ENCODE data around the gene GMEB2. TPM values are rescaled to one million over a fixed set of nuclear protein-coding genes. Genes with fewer than 3 reads are reported as not detected.
"Not testable (repeated sequence)": the region's sequence is repeated elsewhere in the genome, so short reads cannot be mapped to it uniquely, and the experiment has no call there.

Gene GMEB2
- total RNA-seq, 1 experiment from 2014 or later: 8.4 TPM

GRCh38 chr20:63618291-63618980 lies 8.5 kb downstream of the GMEB2 start:
- DNase-seq: no peak
- Histone ChIP-seq H3K79me2 (ENCODE audit: low read length) (peaks cover 63% of the 10 kb centered on the region), H3K36me3 (ENCODE audit: insufficient read depth, low read length) (no peaks in the 10 kb centered on the region)

GRCh38 chr20:63617876-63618265 lies 9.0 kb downstream of the GMEB2 start:
- Histone ChIP-seq H3K9ac (ENCODE audit: low read length) (no peak overlapping the region), H3K4me3 (ENCODE audit: low read length) (no peak overlapping the region), H3K27me3 (ENCODE audit: low read length) (no peaks in the 10 kb centered on the region), H3K4me2 (ENCODE audit: low read depth, low read length, poor library complexity, severe bottlenecking) (no peak overlapping the region), H3K36me3 (ENCODE audit: insufficient read depth, low read length) (no peaks in the 10 kb centered on the region), H3K4me1 (ENCODE audit: low read length) (no peaks in the 10 kb centered on the region), H4K20me1 (ENCODE audit: insufficient read depth, low read depth, low read length) (0 out of 2 replicates have a peak, but pooled peaks cover 3% of the 10 kb centered on the region), H2AFZ (ENCODE audit: low read length) (no peak overlapping the region), H3K79me2 (ENCODE audit: low read length) (peaks cover 61% of the 10 kb centered on the region), H3K27ac (ENCODE audit: low read length) (no peak overlapping the region), H3K9me3 (ENCODE audit: low read length) (no peaks in the 10 kb centered on the region), H3K9me2 (replicated peaks; ENCODE audit: insufficient read depth, low read length) (no peaks in the 10 kb centered on the region)
- DNase-seq: no peak

More at GRCh38 chr20:63618291-63618980, 8.5 kb downstream of the GMEB2 start:
- Histone ChIP-seq H3K4me3 (ENCODE audit: low read length) (no peak overlapping the region), H3K4me2 (ENCODE audit: low read depth, low read length, poor library complexity, severe bottlenecking) (no peak overlapping the region), H3K27ac (ENCODE audit: low read length) (no peak overlapping the region), H3K9me3 (ENCODE audit: low read length) (no peaks in the 10 kb centered on the region), H3K9ac (ENCODE audit: low read length) (no peak overlapping the region), H2AFZ (ENCODE audit: low read length) (no peak overlapping the region), H3K4me1 (ENCODE audit: low read length) (no peaks in the 10 kb centered on the region), H3K9me2 (replicated peaks; ENCODE audit: insufficient read depth, low read length) (no peaks in the 10 kb centered on the region), H4K20me1 (ENCODE audit: insufficient read depth, low read depth, low read length) (0 out of 2 replicates have a peak, but pooled peaks cover 3% of the 10 kb centered on the region), H3K27me3 (ENCODE audit: low read length) (no peaks in the 10 kb centered on the region)

DNA sequence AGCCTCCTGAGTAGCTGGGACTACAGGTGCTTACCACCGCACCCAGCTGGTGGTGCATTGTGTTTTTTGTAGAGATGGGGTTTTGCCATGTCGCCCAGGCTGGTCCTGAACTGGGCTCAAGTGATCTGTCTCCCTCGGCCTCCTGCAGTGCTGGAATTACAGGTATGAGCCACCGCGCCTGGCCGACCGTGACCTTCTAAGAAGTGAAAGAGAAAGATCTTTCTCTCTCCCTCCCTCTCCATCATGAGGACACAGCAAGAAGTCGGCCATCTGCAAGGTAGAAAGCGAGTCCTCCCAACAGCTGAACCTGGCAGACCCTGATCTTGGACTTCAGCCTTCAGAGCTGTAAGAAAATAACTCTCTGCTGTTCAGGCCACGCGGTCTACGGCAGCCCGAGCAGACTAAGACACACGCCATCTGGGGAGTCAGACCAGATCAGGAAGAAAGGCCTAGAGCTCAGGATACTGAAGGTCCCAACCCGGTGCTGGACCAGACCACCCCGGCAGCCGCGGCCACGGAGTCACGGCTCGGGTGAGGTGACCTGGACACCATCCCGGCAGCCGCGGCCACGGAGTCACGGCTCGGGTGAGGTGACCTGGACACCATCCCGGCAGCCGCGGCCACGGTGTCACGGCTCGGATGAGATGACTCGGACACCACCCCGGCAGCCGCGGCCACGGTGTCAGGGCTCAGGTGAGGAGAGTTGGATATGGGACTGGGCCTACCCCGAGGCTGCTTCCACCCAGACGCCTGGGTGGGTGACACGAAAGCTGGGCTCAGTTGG lies 9.6 kb downstream of the GMEB2 start:
- peaks cover 60% of the 10 kb centered on the region for H3K79me2 ChIP-seq (ENCODE audit: low read length)
- H3K9ac ChIP-seq (ENCODE audit: low read length): no peak overlapping the region
- H3K9me2 ChIP-seq (replicated peaks; ENCODE audit: insufficient read depth, low read length): no peaks in the 10 kb centered on the region
- H3K27me3 ChIP-seq (ENCODE audit: low read length): no peaks in the 10 kb centered on the region
- H3K36me3 ChIP-seq (ENCODE audit: insufficient read depth, low read length): peaks cover 4% of the 10 kb centered on the region; the same call in 1 of the 2 replicates
- H3K4me1 ChIP-seq (ENCODE audit: low read length): no peaks in the 10 kb centered on the region
- no peak overlapping the region for H3K4me2 ChIP-seq (ENCODE audit: low read depth, low read length, poor library complexity, severe bottlenecking)
- H3K4me3 ChIP-seq (ENCODE audit: low read length): no peak overlapping the region
- H3K9me3 ChIP-seq (ENCODE audit: low read length): no peaks in the 10 kb centered on the region
- H2AFZ ChIP-seq (ENCODE audit: low read length): no peak overlapping the region
- H3K27ac ChIP-seq (ENCODE audit: low read length): no peak overlapping the region
- 0 out of 2 replicates have a peak, but pooled peaks cover 3% of the 10 kb centered on the region for H4K20me1 ChIP-seq (ENCODE audit: insufficient read depth, low read depth, low read length)
- no peak for DNase-seq

DNA sequence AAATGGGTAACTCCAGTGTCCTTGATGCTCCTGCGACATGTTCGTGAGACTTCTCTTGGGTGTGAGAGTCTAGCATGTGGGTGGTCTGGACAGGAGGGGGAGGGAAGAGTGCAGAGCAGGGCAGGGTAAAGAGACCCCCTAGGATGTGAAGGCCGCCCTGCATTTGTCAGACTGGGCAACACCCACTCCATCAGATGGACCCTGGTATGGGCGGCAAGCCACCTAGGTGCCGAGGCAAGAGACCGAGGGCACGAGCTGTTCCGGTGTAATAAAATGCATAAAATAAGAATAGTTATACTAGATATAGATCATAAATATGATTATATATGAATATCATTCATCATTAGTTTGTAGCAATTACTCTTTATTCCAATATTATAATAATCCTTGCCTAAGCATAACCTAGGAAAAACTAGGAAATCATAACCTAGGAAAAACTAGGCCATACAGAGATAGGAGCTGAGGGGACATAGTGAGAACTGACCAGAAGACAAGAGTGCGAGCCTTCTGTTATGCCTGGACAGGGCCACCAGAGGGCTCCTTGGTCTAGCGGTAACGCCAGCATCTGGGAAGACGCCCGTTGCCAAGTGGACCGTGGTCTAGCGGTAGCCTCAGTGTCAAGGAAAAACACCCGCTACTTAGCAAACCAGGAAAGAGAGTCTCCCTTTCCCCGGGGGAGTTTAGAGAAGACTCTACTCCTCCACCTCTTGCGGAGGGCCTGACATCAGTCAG lies 12.9 kb downstream of the GMEB2 start:
- H3K36me3 ChIP-seq (ENCODE audit: insufficient read depth, low read length); H3K4me1 ChIP-seq (ENCODE audit: low read length); H3K9me2 ChIP-seq (replicated peaks; ENCODE audit: insufficient read depth, low read length); H3K9ac ChIP-seq (ENCODE audit: low read length); H3K9me3 ChIP-seq (ENCODE audit: low read length); H3K4me2 ChIP-seq (ENCODE audit: low read depth, low read length, poor library complexity, severe bottlenecking); H3K4me3 ChIP-seq (ENCODE audit: low read length); H4K20me1 ChIP-seq (ENCODE audit: insufficient read depth, low read depth, low read length); H3K27ac ChIP-seq (ENCODE audit: low read length); H3K27me3 ChIP-seq (ENCODE audit: low read length); H2AFZ ChIP-seq (ENCODE audit: low read length); DNase-seq: not testable (repeated sequence)
- peaks cover 39% of the 10 kb centered on the region for H3K79me2 ChIP-seq (ENCODE audit: low read length)

- H3K9ac ChIP-seq (ENCODE audit: low read length): no peak overlapping the region
- no peak for DNase-seq
- no peaks in the 10 kb centered on the region for H3K9me2 ChIP-seq (replicated peaks; ENCODE audit: insufficient read depth, low read length)
- no peaks in the 10 kb centered on the region for H3K4me1 ChIP-seq (ENCODE audit: low read length)
- peaks cover 10% of the 10 kb centered on the region for H3K36me3 ChIP-seq (ENCODE audit: insufficient read depth, low read length)
- no peak overlapping the region for H2AFZ ChIP-seq (ENCODE audit: low read length)
- peaks cover 4% of the 10 kb centered on the region; the same call in 1 of the 2 replicates for H3K9me3 ChIP-seq (ENCODE audit: low read length)
- no peak overlapping the region for H3K27ac ChIP-seq (ENCODE audit: low read length)
- H3K4me2 ChIP-seq (ENCODE audit: low read depth, low read length, poor library complexity, severe bottlenecking): no peak overlapping the region
- H3K79me2 ChIP-seq (ENCODE audit: low read length): peaks cover 30% of the 10 kb centered on the region; the same call in 1 of the 2 replicates
- H4K20me1 ChIP-seq (ENCODE audit: insufficient read depth, low read depth, low read length): no peaks in the 10 kb centered on the region
- H3K4me3 ChIP-seq (ENCODE audit: low read length): no peak overlapping the region
- no peaks in the 10 kb centered on the region for H3K27me3 ChIP-seq (ENCODE audit: low read length)
Observed at GRCh38 chr20:63612276-63612931, 14.5 kb downstream of the GMEB2 start.

DNA sequence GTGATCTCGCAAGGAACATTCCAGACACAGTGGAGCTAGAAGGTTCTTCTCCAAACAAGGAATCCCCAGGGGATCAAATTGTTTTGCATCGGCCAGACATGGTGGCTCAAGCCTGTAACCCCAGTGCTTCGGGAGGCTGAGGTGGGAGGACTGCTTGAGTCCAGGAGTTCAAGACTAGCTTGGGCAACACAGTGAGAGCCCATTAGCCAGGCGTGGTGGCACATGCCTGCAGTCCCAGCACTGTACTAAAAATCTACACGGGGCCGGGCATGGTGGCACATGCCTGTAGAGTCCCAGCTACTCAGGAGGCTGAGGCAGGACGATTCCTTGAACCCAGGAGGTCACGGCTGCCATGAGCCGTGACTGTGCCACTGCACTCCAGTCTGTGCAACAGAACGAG lies 15.3 kb downstream of the GMEB2 start:
- Histone ChIP-seq H3K4me1 (ENCODE audit: low read length) (no peaks in the 10 kb centered on the region), H4K20me1 (ENCODE audit: insufficient read depth, low read depth, low read length) (no peaks in the 10 kb centered on the region), H3K9ac (ENCODE audit: low read length) (no peak overlapping the region), H3K27me3 (ENCODE audit: low read length) (no peaks in the 10 kb centered on the region), H3K4me3 (ENCODE audit: low read length) (no peak overlapping the region), H3K27ac (ENCODE audit: low read length) (no peak overlapping the region), H3K79me2 (ENCODE audit: low read length) (peaks cover 35% of the 10 kb centered on the region), H3K9me2 (replicated peaks; ENCODE audit: insufficient read depth, low read length) (no peaks in the 10 kb centered on the region), H3K9me3 (ENCODE audit: low read length) (peaks cover 4% of the 10 kb centered on the region; the same call in 1 of the 2 replicates), H3K36me3 (ENCODE audit: insufficient read depth, low read length) (peaks cover 10% of the 10 kb centered on the region), H3K4me2 (ENCODE audit: low read depth, low read length, poor library complexity, severe bottlenecking) (no peak overlapping the region), H2AFZ (ENCODE audit: low read length) (no peak overlapping the region)
- DNase-seq: no peak

DNA sequence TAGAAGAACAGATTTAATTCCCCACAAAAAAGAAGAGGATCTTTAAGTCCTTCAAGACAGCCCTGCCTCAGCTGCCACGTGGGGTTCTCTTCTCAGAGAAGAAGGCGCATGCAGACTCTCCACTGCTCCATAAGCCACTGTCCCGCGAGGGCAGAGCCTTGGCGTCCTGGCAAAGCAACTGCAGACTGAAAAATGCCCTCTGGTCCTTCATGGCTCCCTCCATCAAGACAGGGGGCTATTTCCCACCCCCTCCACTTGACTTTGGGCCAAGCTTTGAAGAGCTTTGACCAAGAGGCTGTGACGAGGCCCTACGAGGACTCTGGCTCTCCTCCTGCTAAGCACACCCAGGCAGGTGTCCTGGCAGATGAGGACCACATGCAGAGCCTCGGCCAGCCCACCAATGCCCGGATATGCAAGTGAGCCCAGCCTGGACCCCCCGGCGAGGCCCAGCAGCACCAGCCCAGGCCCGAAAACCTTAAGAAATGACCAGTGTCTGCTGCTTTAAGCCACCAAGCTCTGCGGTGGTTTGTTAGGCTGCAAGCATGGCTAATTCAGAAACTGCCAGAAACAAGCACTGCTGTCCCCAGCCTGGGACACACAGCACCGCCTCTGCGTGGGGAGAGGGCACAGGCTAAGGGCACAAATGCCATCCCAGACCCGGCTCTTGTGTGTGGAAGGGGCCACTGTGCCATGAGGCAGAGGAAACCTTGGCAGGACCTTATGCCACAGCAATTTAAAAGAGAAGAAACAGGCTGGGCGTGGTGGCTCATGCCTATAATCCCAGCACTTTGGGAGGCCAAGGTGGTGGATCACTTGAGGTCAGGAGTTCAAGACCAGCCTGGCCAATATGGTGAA lies 16.1 kb downstream of the GMEB2 start:
- peaks cover 40% of the 10 kb centered on the region for H3K79me2 ChIP-seq (ENCODE audit: low read length)
- H3K9me2 ChIP-seq (replicated peaks; ENCODE audit: insufficient read depth, low read length): no peaks in the 10 kb centered on the region
- H2AFZ ChIP-seq (ENCODE audit: low read length): no peak overlapping the region

More for the DNA sequence above, 16.1 kb downstream of the GMEB2 start:
- H3K9me3 ChIP-seq (ENCODE audit: low read length): peaks cover 4% of the 10 kb centered on the region; the same call in 1 of the 2 replicates
- no peaks in the 10 kb centered on the region for H3K27me3 ChIP-seq (ENCODE audit: low read length)
- no peaks in the 10 kb centered on the region for H3K4me1 ChIP-seq (ENCODE audit: low read length)
- H4K20me1 ChIP-seq (ENCODE audit: insufficient read depth, low read depth, low read length): no peaks in the 10 kb centered on the region
- no peak for DNase-seq
- peaks cover 10% of the 10 kb centered on the region for H3K36me3 ChIP-seq (ENCODE audit: insufficient read depth, low read length)
- no peak overlapping the region for H3K4me2 ChIP-seq (ENCODE audit: low read depth, low read length, poor library complexity, severe bottlenecking)
- no peak overlapping the region for H3K4me3 ChIP-seq (ENCODE audit: low read length)
- no peak overlapping the region for H3K27ac ChIP-seq (ENCODE audit: low read length)
- no peak overlapping the region for H3K9ac ChIP-seq (ENCODE audit: low read length)
